Measurements from ENCODE around the gene BMAL1.

- TF ChIP-seq CTCF (IDR thresholded peaks at IDR 0.05) = no peak
- TF ChIP-seq POLR2A (IDR thresholded peaks at IDR 0.05) = no peak
Measured at GRCh38 chr11:13278609-13279486, 1.3 kb downstream of the BMAL1 start.

All from thyroid gland (tissue), 4 donors.